HG03354 (cell line): ENCODE data around the gene C1QC.
"Not testable (repeated sequence)": the region's sequence is repeated elsewhere in the genome, so short reads cannot be mapped to it uniquely, and the experiment has no call there.

Source experiments
- ATAC-seq: cut with Tn5 transposase; IDR thresholded peaks from one replicate; pipeline ENCODE4 v1.9.1; 2021; ENCODE audit warnings: mild to moderate bottlenecking; ENCODE audit not compliant: unreplicated experiment, poor library complexity, severe bottlenecking

Gene C1QC

DNA sequence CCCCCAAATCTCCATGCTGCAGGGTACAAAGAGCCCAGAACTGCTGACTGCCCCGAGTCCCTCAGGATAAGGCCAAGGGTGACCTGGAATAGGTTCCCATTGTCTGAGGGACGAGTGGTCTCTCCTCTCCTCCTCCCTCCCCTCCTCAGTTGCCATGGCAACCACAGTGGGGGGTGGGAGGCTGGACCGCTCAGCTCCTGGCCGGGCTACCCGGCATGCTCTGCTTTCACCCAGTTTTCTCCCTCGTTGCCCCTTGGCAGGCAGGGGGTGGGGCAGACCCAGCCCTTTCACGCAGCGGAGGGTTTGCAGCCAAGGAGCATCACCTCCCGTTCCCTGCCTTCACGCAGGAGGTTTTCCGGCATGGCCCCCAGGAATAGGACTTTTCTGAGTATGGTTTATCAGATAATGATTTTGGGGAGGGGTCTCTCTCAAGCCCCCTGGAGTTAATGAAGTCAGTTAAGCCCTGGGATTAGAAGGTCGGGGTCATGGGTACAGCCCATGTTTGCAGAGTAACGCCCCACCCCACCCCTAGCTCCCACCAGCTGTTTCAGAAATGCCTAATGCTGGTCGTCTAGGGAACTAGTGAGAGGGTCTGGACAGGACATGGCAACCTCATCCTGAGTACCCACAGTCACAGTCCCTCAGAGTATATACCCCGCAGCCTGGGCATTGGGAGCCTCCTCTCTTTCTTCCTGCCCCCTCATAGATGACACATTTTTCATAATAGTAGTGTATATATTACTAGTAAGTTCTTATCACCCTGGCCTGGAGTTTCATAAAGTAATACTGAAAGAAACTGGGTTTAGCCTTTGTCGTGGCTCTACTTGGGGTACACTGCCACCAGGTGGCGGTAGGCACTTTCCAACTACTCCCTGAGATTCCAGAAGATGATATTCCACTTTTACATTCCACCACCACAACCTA, 30.3 kb downstream of the C1QC start:
- ATAC-seq, result no peak

GRCh38 chr1:22674410-22674749, 30.9 kb downstream of the C1QC start:
- no peak for ATAC-seq

DNA sequence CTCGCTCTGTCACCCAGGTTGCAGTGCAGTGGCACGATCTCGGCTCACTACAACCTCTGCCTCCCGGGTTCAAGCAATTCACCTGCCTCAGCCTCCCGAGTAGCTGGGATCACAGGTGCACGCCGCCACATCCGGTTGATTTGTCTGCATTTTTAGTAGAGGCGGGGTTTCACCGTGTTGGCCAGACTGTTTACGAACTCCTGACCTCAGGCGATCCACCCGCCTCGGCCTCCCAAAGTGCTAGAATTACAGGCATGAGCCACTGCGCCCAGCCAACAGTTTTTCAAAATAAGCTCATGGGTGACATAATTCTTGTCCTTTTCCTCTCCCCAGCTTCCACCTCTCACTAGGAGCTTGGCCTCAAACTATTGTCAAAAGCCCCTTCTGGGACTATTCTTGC, 32.7 kb downstream of the C1QC start:
- not testable (repeated sequence) for ATAC-seq

- no peak for ATAC-seq
These were observed 33.6 kb downstream of the C1QC start for GRCh38 chr1:22676916-22677583.

- ATAC-seq, result no peak
These were observed 34.8 kb downstream of the C1QC start for GRCh38 chr1:22677931-22678896.

- ATAC-seq, result no peak
These were observed 37.3 kb downstream of the C1QC start for GRCh38 chr1:22680726-22681125.

GRCh38 chr1:22681556-22682276, 38.3 kb downstream of the C1QC start:
- no peak for ATAC-seq

DNA sequence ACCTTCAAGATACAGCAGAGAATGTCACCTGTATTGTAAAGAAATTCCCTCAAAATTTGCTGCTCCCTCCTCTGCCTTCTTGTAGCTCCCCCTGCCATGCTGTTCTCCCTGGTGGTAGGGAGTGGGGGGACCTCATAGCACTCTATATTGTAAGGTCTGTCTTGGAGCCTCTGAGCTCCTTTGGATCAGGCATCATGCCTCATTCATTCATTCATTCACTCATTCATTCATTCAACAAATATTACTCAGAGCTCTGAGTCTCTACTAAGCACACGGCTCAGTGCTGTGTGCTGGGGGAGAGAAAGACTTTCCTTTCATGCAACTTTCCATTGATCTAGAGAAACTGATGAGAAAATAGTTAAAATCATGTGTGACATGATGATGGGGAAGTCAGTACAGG, 40.1 kb downstream of the C1QC start:
- no peak for ATAC-seq

DNA sequence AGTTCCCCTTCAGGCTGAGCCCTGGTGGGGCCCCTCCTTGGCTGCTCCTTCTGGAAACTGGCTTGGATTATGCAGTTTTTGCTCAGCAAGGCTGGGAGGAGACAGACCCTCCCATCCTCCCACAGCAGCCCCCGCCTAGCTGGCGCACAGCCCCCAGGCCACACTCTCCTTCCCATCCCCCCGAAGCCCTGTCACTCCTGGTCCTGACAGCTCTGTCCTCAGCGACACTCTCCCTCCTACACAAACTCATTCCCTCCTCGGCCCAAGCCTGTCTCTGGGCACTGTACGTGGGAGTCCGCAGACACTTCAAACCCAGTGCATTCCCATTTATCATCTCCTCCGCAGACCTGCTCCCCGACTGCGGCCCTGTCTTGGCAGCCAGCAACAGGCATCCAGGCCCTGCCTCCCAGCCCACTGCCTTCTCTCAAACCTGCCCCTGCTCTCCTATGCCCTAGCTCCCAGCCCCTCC, 42.2 kb downstream of the C1QC start:
- no peak for ATAC-seq

GRCh38 chr1:22687191-22687590, 43.8 kb downstream of the C1QC start:
- ATAC-seq, result no peak

- no peak for ATAC-seq
These were observed 45.0 kb downstream of the C1QC start for GRCh38 chr1:22688466-22688865.

- ATAC-seq, result no peak
These were observed 46.1 kb downstream of the C1QC start for GRCh38 chr1:22689505-22689904.

DNA sequence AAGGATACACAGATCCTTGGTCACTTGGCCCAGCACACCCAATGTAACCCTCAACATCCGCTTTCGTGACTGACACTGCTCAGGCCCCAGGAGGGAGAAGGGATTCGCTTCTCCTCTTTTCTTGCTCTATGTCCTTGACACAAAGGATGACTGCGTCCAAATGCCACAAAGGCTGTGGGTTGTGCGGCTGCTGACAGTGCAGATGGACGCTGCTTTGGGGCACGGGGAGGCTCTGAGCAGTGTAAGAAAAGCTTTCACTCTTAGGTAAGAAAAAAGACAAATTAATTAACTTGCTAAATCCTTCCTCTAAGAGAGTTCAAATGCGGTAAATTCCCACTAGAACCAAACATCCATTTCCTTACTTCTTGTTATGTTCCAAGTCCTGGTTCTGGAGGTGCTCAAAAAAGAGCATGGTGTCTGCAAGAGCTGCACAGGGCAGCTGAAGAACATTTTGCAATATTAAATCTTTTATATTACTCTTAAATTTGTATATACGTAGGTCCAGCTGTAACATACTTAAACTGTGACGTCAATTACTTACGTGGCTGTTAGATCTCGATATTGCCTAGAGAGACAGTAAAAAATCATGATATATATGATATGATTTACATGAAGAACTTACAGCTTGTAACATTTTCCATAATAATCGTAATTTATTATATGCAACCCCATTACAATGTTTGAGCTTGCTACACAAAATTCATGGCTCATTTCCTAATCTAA, 47.8 kb downstream of the C1QC start:
- ATAC-seq, result no peak

DNA sequence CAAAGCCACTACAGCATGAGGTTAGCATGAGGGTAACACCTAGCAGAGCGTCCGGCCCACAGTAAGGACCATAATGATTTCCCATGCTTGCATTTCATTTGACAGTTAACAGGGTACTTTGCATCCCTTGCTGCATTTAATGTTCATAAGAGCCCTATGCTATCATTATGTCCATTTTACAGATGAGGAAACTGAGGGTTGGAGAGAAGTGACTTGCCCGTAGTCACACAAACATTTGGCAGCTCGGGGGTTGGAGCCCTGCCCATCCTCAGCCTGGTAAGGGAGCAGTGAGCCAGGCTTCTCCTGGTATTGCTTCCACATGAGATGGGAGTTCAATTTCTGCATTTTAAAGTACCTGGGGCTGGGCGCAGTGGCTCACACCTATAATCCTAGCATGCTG, 50.7 kb downstream of the C1QC start:
- ATAC-seq, result no peak

DNA sequence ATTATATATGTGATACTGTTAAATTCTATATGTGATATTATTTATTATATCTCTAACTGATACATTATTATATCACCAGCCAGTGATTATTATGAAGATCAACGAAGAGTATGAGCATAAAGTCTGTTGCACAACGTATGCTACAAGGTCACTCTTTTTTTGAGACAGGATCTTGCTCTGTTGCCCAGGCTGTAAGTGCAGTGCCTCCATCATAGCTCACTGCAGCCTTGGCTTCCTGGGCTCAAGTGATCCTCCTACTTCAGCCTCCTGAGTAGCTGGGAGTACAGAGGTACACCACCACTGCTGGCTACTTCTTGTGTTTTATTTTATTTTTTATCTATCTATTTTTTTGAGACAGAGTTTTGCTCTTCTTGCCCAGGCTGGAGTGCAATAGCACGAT, 53.2 kb downstream of the C1QC start:
- ATAC-seq, result no peak
